K562 (cell line): ENCODE data around the gene RPLP2. TPM values are rescaled to one million over a fixed set of nuclear protein-coding genes. Genes with fewer than 3 reads are reported as not detected.

ENCODE experiments used
- CXXC5 ChIP-seq: fragments of 250-450 bp; sonication (Bioruptor Pico); IDR thresholded peaks from 2 replicates; pipeline ENCODE4 v1.8.0; 2022; ENCODE audit warnings: inconsistent platforms, mild to moderate bottlenecking, moderate library complexity
- DDX20 ChIP-seq: fragments of 450-650 bp; IDR thresholded peaks from 2 replicates; pipeline ENCODE4 v1.6.1; 2016; ENCODE audit warnings: missing genetic modification characterization, low read depth, mild to moderate bottlenecking, missing compliant biosample characterization, moderate library complexity
- HIVEP1 ChIP-seq: fragments of 250-450 bp; sonication (Bioruptor Pico); IDR thresholded peaks from 2 replicates; pipeline ENCODE4 v1.4.0; 2020; ENCODE audit warnings: mild to moderate bottlenecking
- KDM2B ChIP-seq: fragments of 250-450 bp; sonication (Bioruptor Pico); IDR thresholded peaks from 2 replicates; pipeline ENCODE4 v1.8.0; 2021; ENCODE audit warnings: mild to moderate bottlenecking, moderate library complexity
- KLF1 ChIP-seq: fragments of 450-650 bp; IDR thresholded peaks from 2 replicates; pipeline ENCODE4 v1.6.1; 2016; ENCODE audit warnings: missing genetic modification characterization, missing compliant biosample characterization
- MYNN ChIP-seq, 2 experiments: sonication (generic); formaldehyde crosslinking in 1 of 2; IDR thresholded peaks; 2 replicates each; pipeline versions ENCODE4 v1.5.0 to v1.6.1; 2016 to 2020; ENCODE audit warnings: antibody characterized with exemption in 1 of 2, missing genetic modification reagents in 1 of 2
- PHTF2 ChIP-seq: fragments of 250-450 bp; sonication (Bioruptor Pico); IDR thresholded peaks from 2 replicates; pipeline ENCODE4 v1.5.0; 2021; ENCODE audit warnings: mild to moderate bottlenecking
- ZFP30 ChIP-seq: fragments of 250-450 bp; sonication (Bioruptor Pico); IDR thresholded peaks from 2 replicates; pipeline ENCODE4 v1.8.0; 2022; ENCODE audit warnings: moderate library complexity, mild to moderate bottlenecking, inconsistent platforms, borderline replicate concordance
- ZNF232 ChIP-seq: sonication (generic); formaldehyde crosslinking; IDR thresholded peaks from 2 replicates; pipeline ENCODE4 v1.8.0; 2022; ENCODE audit warnings: mild to moderate bottlenecking, missing genetic modification reagents
- ZNF436 ChIP-seq: fragments of 250-450, 450-650 bp; sonication (Bioruptor Pico); formaldehyde crosslinking; IDR thresholded peaks from 2 replicates; pipeline ENCODE4 v1.7.0; 2020; ENCODE audit warnings: mild to moderate bottlenecking
- ZNF699 ChIP-seq: fragments of 250-450 bp; sonication (Bioruptor Pico); IDR thresholded peaks from 2 replicates; pipeline ENCODE4 v1.8.0; 2021; ENCODE audit warnings: mild to moderate bottlenecking, moderate library complexity; ENCODE audit not compliant: insufficient replicate concordance
- ZNF75A ChIP-seq: fragments of 450-650 bp; formaldehyde crosslinking; IDR thresholded peaks from 2 replicates; pipeline ENCODE4 v1.4.0; 2020; ENCODE audit warnings: mild to moderate bottlenecking
- ZNF77 ChIP-seq: fragments of 250-450 bp; sonication (Bioruptor Pico); IDR thresholded peaks from 2 replicates; pipeline ENCODE4 v1.5.0; 2020
- ZNF79 ChIP-seq: fragments of 250-450 bp; sonication (Bioruptor Pico); IDR thresholded peaks from 2 replicates; pipeline ENCODE4 v1.4.0; 2020; ENCODE audit warnings: low read depth, mild to moderate bottlenecking, moderate library complexity
- polyA plus RNA-seq, 8 experiments: library from polyadenylated mRNA; depleted of rRNA in 4 of 8; stranded (reverse) in 5 of 8; unstranded in 3 of 8; fragments of >200 nt; fragmentation: Nextera tagmentation in 2 of 8; fragmentation: Illumina TruSeq in 1 of 8; extraction: Ambion mirVana in 2 of 8; extraction: Trizol in 1 of 8; gene quantifications; 2 replicates each; pipeline versions ENCODE4 v1.2.1 to v1.2.3, GENCODE V29; 2011 to 2014; ENCODE audit warnings: inconsistent platforms in 1 of 8, missing spikeins in 1 of 8
- total RNA-seq, 7 experiments: library from RNA; depleted of rRNA in 6 of 7; stranded (reverse); fragments of >200 nt in 6 of 7; fragmentation: Illumina TruSeq in 2 of 7; extraction: Trizol in 2 of 7; gene quantifications; 2 replicates each; pipeline versions ENCODE4 v1.2.1 to v1.2.3, GENCODE V29; 2011 to 2021; ENCODE audit warnings: low replicate concordance in 1 of 7
- TF ChIP-seq, protein P1 (sequence below): sonication (generic); formaldehyde crosslinking; IDR thresholded peaks from 2 replicates; pipeline ENCODE4 v1.9.0; 2022; ENCODE audit warnings: mild to moderate bottlenecking, missing genetic modification reagents
- TF ChIP-seq, protein P2 (sequence below): IDR thresholded peaks from 2 replicates; pipeline ENCODE4 v1.6.1; 2014; ENCODE audit warnings: antibody characterized with exemption
- TF ChIP-seq, protein P3 (sequence below): fragments of 250-450 bp; sonication (Bioruptor Pico); IDR thresholded peaks from 2 replicates; pipeline ENCODE4 v1.4.0; 2020; ENCODE audit warnings: borderline replicate concordance
- TF ChIP-seq, protein P4 (sequence below): fragments of 450-650 bp; formaldehyde crosslinking; IDR thresholded peaks from 2 replicates; pipeline ENCODE4 v1.4.0; 2020; ENCODE audit warnings: mild to moderate bottlenecking, mixed read lengths
- TF ChIP-seq, protein P5 (sequence below), 3 experiments: fragments of 200-800 bp in 1 of 3; sonication (Bioruptor generic) in 1 of 3; sonication (generic) in 1 of 3; formaldehyde crosslinking in 1 of 3; IDR thresholded peaks; 2 replicates each; pipeline versions ENCODE4 v1.6.1 to v1.8.0; 2016 to 2022; ENCODE audit warnings: mild to moderate bottlenecking in 2 of 3, missing compliant biosample characterization in 2 of 3, missing genetic modification characterization in 2 of 3, missing genetic modification reagents in 1 of 3
- TF ChIP-seq, protein P6 (sequence below): fragments of 250-450 bp; sonication (Bioruptor Pico); IDR thresholded peaks from 2 replicates; pipeline ENCODE4 v1.9.0; 2021; ENCODE audit warnings: mild to moderate bottlenecking
- TF ChIP-seq, protein P7 (sequence below): sonication (generic); formaldehyde crosslinking; IDR thresholded peaks from 2 replicates; pipeline ENCODE4 v1.8.1; 2023; ENCODE audit warnings: mild to moderate bottlenecking, missing genetic modification reagents

The RPLP2 gene
- total and polyA plus RNA-seq, 9 of the 15 experiments (the other 6 are each of a cell fraction or from before 2014, with no cell fraction given) = 528 to 3,807 (median 1,633) TPM

DNA sequence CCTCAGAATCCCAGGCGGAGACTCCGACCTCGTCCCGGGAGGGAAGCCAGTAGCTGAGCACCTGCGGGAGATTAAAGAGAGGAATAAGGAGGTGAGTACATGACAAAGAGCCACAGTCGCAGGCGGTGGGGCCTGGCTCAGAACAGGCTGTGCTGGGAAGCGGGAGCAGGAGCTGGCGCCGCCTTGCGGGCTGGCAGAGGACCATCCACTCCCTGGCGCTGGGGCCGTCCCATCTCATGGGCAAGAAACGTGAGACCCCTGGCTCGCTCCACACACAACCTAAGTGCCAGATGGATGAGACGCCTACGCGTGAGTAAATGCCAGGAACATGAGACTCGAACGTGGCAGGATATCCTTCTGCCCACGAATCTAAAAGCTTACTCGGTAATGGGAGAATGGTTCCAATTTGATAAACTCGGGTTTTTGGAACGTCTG lies 26.2 kb upstream of the RPLP2 start (continued):
- no peak for TF ChIP-seq DDX20 (tag)
- TF ChIP-seq, protein P1, sequence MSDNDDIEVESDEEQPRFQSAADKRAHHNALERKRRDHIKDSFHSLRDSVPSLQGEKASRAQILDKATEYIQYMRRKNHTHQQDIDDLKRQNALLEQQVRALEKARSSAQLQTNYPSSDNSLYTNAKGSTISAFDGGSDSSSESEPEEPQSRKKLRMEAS (CRISPR knock-in tag) = no peak
- TF ChIP-seq ZNF79 (CRISPR knock-in tag) = no peak
- TF ChIP-seq ZFP30 (CRISPR knock-in tag) = no peak
- TF ChIP-seq, protein P2, sequence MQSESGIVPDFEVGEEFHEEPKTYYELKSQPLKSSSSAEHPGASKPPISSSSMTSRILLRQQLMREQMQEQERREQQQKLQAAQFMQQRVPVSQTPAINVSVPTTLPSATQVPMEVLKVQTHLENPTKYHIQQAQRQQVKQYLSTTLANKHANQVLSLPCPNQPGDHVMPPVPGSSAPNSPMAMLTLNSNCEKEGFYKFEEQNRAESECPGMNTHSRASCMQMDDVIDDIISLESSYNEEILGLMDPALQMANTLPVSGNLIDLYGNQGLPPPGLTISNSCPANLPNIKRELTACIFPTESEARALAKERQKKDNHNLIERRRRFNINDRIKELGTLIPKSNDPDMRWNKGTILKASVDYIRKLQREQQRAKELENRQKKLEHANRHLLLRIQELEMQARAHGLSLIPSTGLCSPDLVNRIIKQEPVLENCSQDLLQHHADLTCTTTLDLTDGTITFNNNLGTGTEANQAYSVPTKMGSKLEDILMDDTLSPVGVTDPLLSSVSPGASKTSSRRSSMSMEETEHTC = no peak
- no peak for TF ChIP-seq PHTF2 (CRISPR knock-in tag)
- TF ChIP-seq, protein P3, sequence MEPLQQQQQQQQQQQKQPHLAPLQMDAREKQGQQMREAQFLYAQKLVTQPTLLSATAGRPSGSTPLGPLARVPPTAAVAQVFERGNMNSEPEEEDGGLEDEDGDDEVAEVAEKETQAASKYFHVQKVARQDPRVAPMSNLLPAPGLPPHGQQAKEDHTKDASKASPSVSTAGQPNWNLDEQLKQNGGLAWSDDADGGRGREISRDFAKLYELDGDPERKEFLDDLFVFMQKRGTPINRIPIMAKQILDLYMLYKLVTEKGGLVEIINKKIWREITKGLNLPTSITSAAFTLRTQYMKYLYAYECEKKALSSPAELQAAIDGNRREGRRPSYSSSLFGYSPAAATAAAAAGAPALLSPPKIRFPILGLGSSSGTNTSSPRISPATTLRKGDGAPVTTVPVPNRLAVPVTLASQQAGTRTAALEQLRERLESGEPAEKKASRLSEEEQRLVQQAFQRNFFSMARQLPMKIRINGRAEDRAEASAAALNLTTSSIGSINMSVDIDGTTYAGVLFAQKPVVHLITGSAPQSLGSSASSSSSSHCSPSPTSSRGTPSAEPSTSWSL (CRISPR knock-in tag) = no peak
- TF ChIP-seq ZNF232 (CRISPR knock-in tag) = no peak
- TF ChIP-seq, protein P4, sequence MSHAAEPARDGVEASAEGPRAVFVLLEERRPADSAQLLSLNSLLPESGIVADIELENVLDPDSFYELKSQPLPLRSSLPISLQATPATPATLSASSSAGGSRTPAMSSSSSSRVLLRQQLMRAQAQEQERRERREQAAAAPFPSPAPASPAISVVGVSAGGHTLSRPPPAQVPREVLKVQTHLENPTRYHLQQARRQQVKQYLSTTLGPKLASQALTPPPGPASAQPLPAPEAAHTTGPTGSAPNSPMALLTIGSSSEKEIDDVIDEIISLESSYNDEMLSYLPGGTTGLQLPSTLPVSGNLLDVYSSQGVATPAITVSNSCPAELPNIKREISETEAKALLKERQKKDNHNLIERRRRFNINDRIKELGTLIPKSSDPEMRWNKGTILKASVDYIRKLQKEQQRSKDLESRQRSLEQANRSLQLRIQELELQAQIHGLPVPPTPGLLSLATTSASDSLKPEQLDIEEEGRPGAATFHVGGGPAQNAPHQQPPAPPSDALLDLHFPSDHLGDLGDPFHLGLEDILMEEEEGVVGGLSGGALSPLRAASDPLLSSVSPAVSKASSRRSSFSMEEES = no peak
- TF ChIP-seq, protein P5, sequence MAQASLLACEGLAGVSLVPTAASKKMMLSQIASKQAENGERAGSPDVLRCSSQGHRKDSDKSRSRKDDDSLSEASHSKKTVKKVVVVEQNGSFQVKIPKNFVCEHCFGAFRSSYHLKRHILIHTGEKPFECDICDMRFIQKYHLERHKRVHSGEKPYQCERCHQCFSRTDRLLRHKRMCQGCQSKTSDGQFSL (CRISPR knock-in tag; IDR thresholded peaks at IDR 0.05) = no peak
- TF ChIP-seq, protein P5 (tag; IDR thresholded peaks at IDR 0.05) = no peak
- no peak for TF ChIP-seq CXXC5 (CRISPR knock-in tag)
- no peak for TF ChIP-seq ZNF436 (CRISPR knock-in tag)
- TF ChIP-seq, protein P6, sequence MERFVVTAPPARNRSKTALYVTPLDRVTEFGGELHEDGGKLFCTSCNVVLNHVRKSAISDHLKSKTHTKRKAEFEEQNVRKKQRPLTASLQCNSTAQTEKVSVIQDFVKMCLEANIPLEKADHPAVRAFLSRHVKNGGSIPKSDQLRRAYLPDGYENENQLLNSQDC = no peak
- TF ChIP-seq MYNN (IDR thresholded peaks at IDR 0.05) = no peak
- TF ChIP-seq MYNN (CRISPR knock-in tag; IDR thresholded peaks at IDR 0.05) = no peak
- no peak for TF ChIP-seq ZNF77
- TF ChIP-seq KLF1 (tag) = no peak
- TF ChIP-seq KDM2B (CRISPR knock-in tag) = no peak
- no peak for TF ChIP-seq ZNF699 (CRISPR knock-in tag)
- TF ChIP-seq ZNF75A (CRISPR knock-in tag) = no peak
- TF ChIP-seq, protein P7, sequence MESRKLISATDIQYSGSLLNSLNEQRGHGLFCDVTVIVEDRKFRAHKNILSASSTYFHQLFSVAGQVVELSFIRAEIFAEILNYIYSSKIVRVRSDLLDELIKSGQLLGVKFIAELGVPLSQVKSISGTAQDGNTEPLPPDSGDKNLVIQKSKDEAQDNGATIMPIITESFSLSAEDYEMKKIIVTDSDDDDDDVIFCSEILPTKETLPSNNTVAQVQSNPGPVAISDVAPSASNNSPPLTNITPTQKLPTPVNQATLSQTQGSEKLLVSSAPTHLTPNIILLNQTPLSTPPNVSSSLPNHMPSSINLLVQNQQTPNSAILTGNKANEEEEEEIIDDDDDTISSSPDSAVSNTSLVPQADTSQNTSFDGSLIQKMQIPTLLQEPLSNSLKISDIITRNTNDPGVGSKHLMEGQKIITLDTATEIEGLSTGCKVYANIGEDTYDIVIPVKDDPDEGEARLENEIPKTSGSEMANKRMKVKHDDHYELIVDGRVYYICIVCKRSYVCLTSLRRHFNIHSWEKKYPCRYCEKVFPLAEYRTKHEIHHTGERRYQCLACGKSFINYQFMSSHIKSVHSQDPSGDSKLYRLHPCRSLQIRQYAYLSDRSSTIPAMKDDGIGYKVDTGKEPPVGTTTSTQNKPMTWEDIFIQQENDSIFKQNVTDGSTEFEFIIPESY (CRISPR knock-in tag) = no peak
- TF ChIP-seq HIVEP1 (CRISPR knock-in tag) = no peak
